ENCODE measurements around the gene COL5A1. TPM values are rescaled to one million over a fixed set of nuclear protein-coding genes. Genes with fewer than 3 reads are reported as not detected.
A peak's percentile ranks its signal among the peaks of the same experiment; 100 is the strongest.

Gene COL5A1
- total RNA-seq, 4 donors from 2014 or later = 4.8 to 16.5 (median 9.4) TPM

DNA sequence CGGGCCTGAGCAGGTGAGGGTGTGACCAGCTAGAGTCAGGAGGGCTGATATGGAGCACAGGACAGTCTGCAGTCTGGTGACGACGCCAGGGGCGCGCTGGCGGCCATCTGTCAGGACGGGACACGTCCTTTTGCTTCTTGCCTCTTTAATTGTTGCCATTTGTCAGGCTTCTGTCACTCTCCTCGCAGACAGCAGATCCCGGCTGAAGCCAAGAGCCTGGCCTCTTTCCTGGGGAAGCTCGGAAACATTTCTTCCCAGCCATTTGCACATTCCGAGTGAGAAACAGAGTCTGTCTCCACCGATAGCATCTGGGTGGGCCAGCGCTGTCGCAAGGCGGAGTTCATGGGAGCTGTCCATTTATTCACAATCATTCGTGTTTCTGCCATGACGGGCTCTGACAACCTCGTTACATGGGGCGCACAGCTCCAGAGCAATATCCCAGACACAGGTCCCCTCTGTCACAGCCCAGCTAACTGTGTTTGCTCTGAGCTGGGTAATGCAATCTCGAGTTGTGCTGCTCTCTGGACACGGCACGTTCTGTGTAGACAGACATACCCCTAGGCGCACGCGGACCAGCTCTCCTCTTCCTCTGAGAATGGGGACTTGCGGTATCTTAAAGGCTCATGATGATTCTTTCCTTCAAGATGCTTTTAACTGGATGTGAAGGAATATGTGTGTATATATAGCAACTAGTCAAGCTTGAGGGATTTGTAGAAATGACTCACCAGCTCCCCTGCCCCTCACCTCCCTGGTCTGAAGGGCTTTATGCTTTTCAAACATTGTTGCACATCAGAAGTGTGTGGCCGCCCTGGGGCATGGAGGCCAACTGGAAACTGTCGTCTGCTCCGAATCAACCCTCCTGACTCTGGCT lies 133.7 kb downstream of the COL5A1 start:
- H3K36me3 ChIP-seq = no peaks in the 10 kb centered on the region
- intact Hi-C loops (cut with DNase I) = no loop called here
- peak; percentile 23 for DNase-seq
- no peak for TF ChIP-seq CTCF (IDR thresholded peaks at IDR 0.05)
- TF ChIP-seq POLR2A (IDR thresholded peaks at IDR 0.05) = no peak
- no peaks in the 10 kb centered on the region for H3K27me3 ChIP-seq
- no peak overlapping the region for H3K4me3 ChIP-seq (replicated peaks in 1 of 3)
- H3K4me1 ChIP-seq = peaks cover 3 to 10% of the 10 kb centered on the region in 2 donors
- WGBS, 2 donors = 58 to 76% methylated on average over 26 to 30 of the region's 30 CpGs
- H3K9me3 ChIP-seq = no peaks in the 10 kb centered on the region
- no peak overlapping the region for H3K27ac ChIP-seq

GRCh38 chr9:134776080-134776796 lies 134.6 kb downstream of the COL5A1 start:
- Histone ChIP-seq H3K9me3 (no peaks in the 10 kb centered on the region), H3K4me3 (replicated peaks in 1 of 3) (no peak overlapping the region), H3K27me3 (no peaks in the 10 kb centered on the region), H3K4me1 (peaks cover 3 to 10% of the 10 kb centered on the region in 2 donors), H3K27ac (no peak overlapping the region), H3K36me3 (no peaks in the 10 kb centered on the region)
- no peak for DNase-seq
- intact Hi-C loops (cut with DNase I) = no loop called here
- TF ChIP-seq POLR2A (IDR thresholded peaks at IDR 0.05) = no peak
- no peak for TF ChIP-seq CTCF (IDR thresholded peaks at IDR 0.05)
- 67 to 70% methylated on average over 19 of the region's 19 CpGs for WGBS, 2 donors

GRCh38 chr9:134777153-134777552 lies 135.6 kb downstream of the COL5A1 start:
- peaks cover 3 to 10% of the 10 kb centered on the region in 2 donors for H3K4me1 ChIP-seq

GRCh38 chr9:134778156-134778555 lies 136.6 kb downstream of the COL5A1 start:
- intact Hi-C loops (cut with DNase I) = no loop called here
- 60 to 71% methylated on average over 1 to 11 of the region's 13 CpGs for WGBS, 2 donors
- no peak for TF ChIP-seq POLR2A (IDR thresholded peaks at IDR 0.05)
- no peak for TF ChIP-seq CTCF (IDR thresholded peaks at IDR 0.05)
- H3K9me3 ChIP-seq = no peaks in the 10 kb centered on the region
- no peaks in the 10 kb centered on the region for H3K36me3 ChIP-seq
- no peak overlapping the region for H3K27ac ChIP-seq
- peaks cover 3 to 10% of the 10 kb centered on the region in 2 donors for H3K4me1 ChIP-seq
- no peaks in the 10 kb centered on the region for H3K27me3 ChIP-seq
- no peak for DNase-seq
- no peak overlapping the region for H3K4me3 ChIP-seq (replicated peaks in 1 of 3)

More at GRCh38 chr9:134777153-134777552, 135.6 kb downstream of the COL5A1 start:
- 95% methylated on average over 7 to 11 of the region's 13 CpGs for WGBS, 2 donors
- H3K9me3 ChIP-seq = no peaks in the 10 kb centered on the region
- H3K27me3 ChIP-seq = no peaks in the 10 kb centered on the region
- intact Hi-C loops (cut with DNase I) = no loop called here
- TF ChIP-seq CTCF (IDR thresholded peaks at IDR 0.05) = no peak
- TF ChIP-seq POLR2A (IDR thresholded peaks at IDR 0.05) = no peak
- no peaks in the 10 kb centered on the region for H3K36me3 ChIP-seq
- no peak overlapping the region for H3K4me3 ChIP-seq (replicated peaks in 1 of 3)
- DNase-seq = no peak
- no peak overlapping the region for H3K27ac ChIP-seq
